Lower leg skin (tissue), 4 donors: ENCODE measurements around the gene AKAP3. TPM values are rescaled to one million over a fixed set of nuclear protein-coding genes. Genes with fewer than 3 reads are reported as not detected.

Experiments
- DNase-seq, 2 donors: peaks; one replicate each; pipeline ENCODE4 v3.0.0-alpha.2; 2019; ENCODE audit warnings: low spot score in 2 of 2
- H3K4me3 ChIP-seq: fragments of 200-600 bp; sonication (generic); 2 replicates; pipeline ENCODE4 v1.5.1; 2017; ENCODE audit warnings: mild to moderate bottlenecking, low read depth; ENCODE audit not compliant: poor library complexity, severe bottlenecking
- POLR2A ChIP-seq, 2 donors: fragments of 450-650 bp; IDR thresholded peaks; one replicate each; pipeline ENCODE4 v1.6.1; 2016 to 2017; ENCODE audit warnings: antibody characterized with exemption in 2 of 2, mild to moderate bottlenecking in 1 of 2, moderate library complexity in 1 of 2
- WGBS, 2 donors: methylation state at CpG; one replicate each; pipeline ENCODE4 v1.1.5; 2018; 5-methylcytosine and 5-hydroxymethylcytosine counted together
- intact Hi-C: fragments of 100-400 bp; cut with DNase I; formaldehyde crosslinking; loops from one replicate; pipeline ENCODE4 v1.15.0; 2023; ENCODE audit warnings: low total_unique reads
- total RNA-seq, 4 donors: library from RNA; depleted of rRNA; stranded (reverse); fragments of >200 nt; gene quantifications; one replicate each; pipeline ENCODE4 v1.1.0, GENCODE V29; 2016
- TF ChIP-seq, protein P1 (sequence below), 3 donors: fragments of 450-650 bp; IDR thresholded peaks; one replicate each; pipeline ENCODE4 v1.5.1; 2016; ENCODE audit warnings: antibody characterized with exemption in 3 of 3, mild to moderate bottlenecking in 3 of 3, moderate library complexity in 2 of 3

Gene AKAP3
- total RNA-seq, 4 donors from 2014 or later, result 0.61 to 1.4 (median 1.0) TPM

DNA sequence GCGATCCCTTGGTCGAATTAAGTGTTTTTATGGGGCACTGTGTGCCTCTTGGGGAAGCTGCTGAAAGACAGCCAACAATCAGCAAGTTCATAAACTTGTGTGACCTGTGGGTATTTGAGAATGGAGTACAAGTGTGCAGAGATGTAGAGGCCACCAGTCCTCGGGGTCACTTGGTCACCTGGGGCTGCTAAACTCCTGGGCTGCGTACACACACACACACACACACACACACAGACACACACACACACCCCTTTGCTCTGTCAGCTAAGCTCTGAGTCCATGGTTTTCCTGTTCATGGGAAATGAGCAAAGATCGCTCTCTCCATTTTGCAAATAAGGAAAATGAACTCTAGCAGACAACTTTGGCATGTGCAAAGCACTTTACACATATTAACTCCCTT, 62.4 kb downstream of the AKAP3 start:
- no peak overlapping the region for H3K4me3 ChIP-seq
- DNase-seq, result no peak
- WGBS, 2 donors, result 39 to 40% methylated on average over 5 of the region's 5 CpGs
- TF ChIP-seq, protein P1, sequence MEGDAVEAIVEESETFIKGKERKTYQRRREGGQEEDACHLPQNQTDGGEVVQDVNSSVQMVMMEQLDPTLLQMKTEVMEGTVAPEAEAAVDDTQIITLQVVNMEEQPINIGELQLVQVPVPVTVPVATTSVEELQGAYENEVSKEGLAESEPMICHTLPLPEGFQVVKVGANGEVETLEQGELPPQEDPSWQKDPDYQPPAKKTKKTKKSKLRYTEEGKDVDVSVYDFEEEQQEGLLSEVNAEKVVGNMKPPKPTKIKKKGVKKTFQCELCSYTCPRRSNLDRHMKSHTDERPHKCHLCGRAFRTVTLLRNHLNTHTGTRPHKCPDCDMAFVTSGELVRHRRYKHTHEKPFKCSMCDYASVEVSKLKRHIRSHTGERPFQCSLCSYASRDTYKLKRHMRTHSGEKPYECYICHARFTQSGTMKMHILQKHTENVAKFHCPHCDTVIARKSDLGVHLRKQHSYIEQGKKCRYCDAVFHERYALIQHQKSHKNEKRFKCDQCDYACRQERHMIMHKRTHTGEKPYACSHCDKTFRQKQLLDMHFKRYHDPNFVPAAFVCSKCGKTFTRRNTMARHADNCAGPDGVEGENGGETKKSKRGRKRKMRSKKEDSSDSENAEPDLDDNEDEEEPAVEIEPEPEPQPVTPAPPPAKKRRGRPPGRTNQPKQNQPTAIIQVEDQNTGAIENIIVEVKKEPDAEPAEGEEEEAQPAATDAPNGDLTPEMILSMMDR (IDR thresholded peaks at IDR 0.05), result no peak
- no peak for TF ChIP-seq POLR2A (IDR thresholded peaks at IDR 0.05)
- intact Hi-C loops, result no loop called here

DNA sequence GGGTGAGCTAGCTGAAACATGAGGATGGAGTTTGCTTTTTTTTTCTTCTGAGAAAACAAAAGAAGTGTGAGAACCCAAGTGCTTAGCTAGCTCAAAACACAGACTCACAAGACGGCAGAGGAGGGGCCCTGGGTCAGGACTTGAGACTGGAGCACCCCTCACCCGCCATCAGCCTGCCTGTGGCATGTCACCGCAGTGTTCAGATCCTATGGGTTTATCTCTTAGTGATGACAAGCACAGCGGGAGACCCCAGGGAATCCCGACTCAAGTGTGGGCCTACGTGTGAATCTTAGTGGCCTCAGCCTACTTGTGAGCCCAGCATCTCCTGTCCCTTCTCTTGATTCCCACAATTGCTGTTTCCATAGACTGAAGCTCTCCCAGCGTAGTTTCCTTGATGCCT, 64.0 kb downstream of the AKAP3 start:
- WGBS, 2 donors, result 83 to 84% methylated on average over 7 of the region's 7 CpGs
- no peak for TF ChIP-seq POLR2A (IDR thresholded peaks at IDR 0.05)
- TF ChIP-seq, protein P1 (IDR thresholded peaks at IDR 0.05), result no peak
- intact Hi-C loops, result no loop called here
- H3K4me3 ChIP-seq, result no peak overlapping the region
- DNase-seq, result peak in 1 of 2 donors; percentile 77

DNA sequence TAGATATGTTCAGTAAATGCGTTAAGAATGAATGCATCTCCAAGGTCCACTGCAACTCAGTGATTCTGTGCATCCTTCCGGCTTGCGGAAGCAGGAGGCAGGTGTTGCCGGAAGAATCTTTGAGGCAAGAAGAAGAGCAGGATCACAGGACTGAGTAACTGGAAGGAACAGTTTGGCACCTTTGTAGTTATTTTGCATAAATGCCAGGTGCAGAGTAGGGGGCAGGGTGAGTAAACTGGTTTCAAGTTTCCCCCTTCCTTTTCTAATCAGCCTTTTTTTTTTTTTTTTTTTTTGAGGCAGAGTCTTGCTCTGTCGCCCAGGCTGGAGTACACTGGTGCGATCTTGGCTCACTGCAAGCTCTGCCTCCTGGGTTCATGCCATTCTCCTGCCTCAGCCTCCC, 64.6 kb downstream of the AKAP3 start:
- WGBS, 2 donors, result 79 to 82% methylated on average over 6 of the region's 6 CpGs
- H3K4me3 ChIP-seq, result no peak overlapping the region
- TF ChIP-seq, protein P1 (IDR thresholded peaks at IDR 0.05), result no peak
- TF ChIP-seq POLR2A (IDR thresholded peaks at IDR 0.05), result no peak
- no peak for DNase-seq
- intact Hi-C loops, result no loop called here

DNA sequence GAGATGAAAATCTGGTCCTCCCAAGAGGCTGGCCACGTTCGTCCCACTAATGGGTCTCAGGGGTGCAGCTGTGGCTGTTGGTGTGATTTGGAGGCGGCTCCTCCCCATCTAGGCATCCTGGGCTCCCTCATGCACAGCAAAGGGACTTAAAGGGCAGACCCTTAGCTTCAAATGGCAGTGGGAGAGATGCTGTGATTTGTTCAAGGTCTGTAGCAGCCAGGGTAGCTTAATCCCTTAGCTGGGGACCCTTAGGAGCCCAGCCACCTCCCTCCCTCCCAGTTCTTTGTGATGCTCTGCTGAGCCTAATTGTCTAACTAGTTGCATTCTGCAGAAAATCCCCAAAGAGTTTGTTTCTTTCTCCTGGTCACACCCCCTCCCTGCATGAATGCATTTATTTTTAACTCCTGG, 68.6 kb downstream of the AKAP3 start:
- 53 to 56% methylated on average over 3 of the region's 3 CpGs for WGBS, 2 donors
- intact Hi-C loops, result no loop called here
- no peak overlapping the region for H3K4me3 ChIP-seq
- TF ChIP-seq, protein P1 (IDR thresholded peaks at IDR 0.05), result no peak
- no peak for TF ChIP-seq POLR2A (IDR thresholded peaks at IDR 0.05)
- DNase-seq, result no peak

DNA sequence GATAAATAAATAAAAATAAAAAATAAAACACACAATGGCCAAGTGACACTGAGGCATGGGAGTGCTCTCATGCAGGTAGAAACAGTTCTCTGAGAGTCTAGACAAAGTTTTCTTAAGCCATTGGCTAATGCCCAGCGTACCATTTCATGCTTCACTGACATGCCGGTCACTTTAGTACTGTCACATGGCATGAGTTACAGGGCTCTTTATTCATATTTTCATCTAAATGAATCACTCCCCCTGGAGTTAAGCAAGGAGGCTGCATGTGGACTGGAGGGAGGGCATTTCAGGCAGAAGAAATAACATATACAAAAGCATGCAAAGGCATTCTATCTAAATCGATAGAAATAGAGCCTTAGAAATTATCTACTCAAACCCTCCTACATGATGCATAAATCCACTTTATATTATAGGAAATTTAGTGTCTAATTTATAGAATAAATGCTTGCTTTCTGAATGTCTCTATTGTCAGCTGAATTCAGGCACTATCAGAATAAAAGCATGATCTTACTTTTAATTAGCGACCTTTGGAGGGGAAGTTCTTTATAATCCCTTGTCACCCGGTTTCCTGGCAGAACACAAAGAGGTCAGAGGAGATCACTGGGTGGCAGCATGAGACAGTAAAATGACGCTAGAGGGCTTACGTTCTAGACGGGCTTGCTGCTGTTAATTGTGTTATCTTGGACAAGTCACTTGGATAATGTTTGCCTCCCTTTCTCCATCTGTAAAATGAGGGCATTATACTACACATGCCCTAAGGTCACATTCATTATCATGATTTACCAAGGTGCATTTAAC, 69.3 kb downstream of the AKAP3 start:
- no peak for TF ChIP-seq POLR2A (IDR thresholded peaks at IDR 0.05)
- TF ChIP-seq, protein P1 (IDR thresholded peaks at IDR 0.05), result no peak
- intact Hi-C loops, result no loop called here
- whole genome bisulfite sequencing, 2 donors, result 28 to 41% methylated on average over 8 of the region's 8 CpGs
- H3K4me3 ChIP-seq, result no peak overlapping the region
- no peak for DNase-seq

DNA sequence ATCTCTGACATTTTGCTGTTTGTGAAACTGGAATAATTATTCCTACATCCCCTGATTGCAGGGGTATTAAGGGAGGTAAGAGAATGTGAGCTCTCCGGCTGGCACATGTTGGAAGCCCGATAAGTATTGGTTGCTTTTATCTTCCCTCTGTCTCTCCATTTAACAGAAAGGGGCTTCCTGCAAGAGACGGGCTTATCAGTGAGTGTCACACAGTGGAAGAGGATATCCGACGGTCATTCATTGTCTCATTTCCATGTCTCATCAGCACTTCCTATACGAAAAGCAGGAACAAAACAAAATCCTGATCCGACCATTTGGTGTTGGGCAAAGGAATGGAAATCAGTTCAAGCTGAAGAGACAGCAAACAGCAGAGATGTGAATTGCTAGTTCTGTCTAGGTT, 76.2 kb downstream of the AKAP3 start:
- intact Hi-C loops, result no loop called here

More for the DNA sequence above, 76.2 kb downstream of the AKAP3 start:
- 84 to 88% methylated on average over 7 of the region's 7 CpGs for WGBS, 2 donors
- TF ChIP-seq POLR2A (IDR thresholded peaks at IDR 0.05), result no peak
- TF ChIP-seq, protein P1 (IDR thresholded peaks at IDR 0.05), result no peak
- H3K4me3 ChIP-seq, result no peak overlapping the region
- DNase-seq, result no peak
